ENCODE measurements around the gene SDK2. TPM values are rescaled to one million over a fixed set of nuclear protein-coding genes. Genes with fewer than 3 reads are reported as not detected.

The SDK2 gene
- total and polyA plus RNA-seq, 2 of the 8 experiments (the other 6 are each of a cell fraction or from before 2014, with no cell fraction given) = 3.9 to 4.1 TPM

GRCh38 chr17:73347351-73347750, 296.9 kb downstream of the SDK2 start:
- CTCF ChIA-PET (ENCODE audit: partially characterized antibody) = interaction anchor here (0.6 to 3.5 kb wide), 20 partner anchors 8 to 157 kb away, joined by 3 to 13 read pairs (median 4); no protein-coding TSS in a partner anchor
- H2BK12ac ChIP-seq (ENCODE audit: low read depth, low read length) = peak overlapping the region; percentile 19; the same call in 1 of the 2 replicates
- no peaks in the 10 kb centered on the region for H4K20me1 ChIP-seq (replicated peaks in 1 of 2; ENCODE audit: control insufficient read depth in 1 of 2, insufficient read depth in 2 of 2, low read length in 2 of 2)
- H3K4ac ChIP-seq (replicated peaks; ENCODE audit: insufficient read length, low read depth, low read length) = no peak overlapping the region
- no peak overlapping the region for H2BK120ac ChIP-seq (replicated peaks; ENCODE audit: low read depth, low read length)
- no peak overlapping the region for H2AFZ ChIP-seq (ENCODE audit: low read length)
- H3K4me1 ChIP-seq (replicated peaks in 1 of 4; ENCODE audit: control insufficient read depth in 3 of 4, insufficient read depth in 4 of 4, low read length in 3 of 4) = peaks cover 6 to 41% (median 28%) of the 10 kb centered on the region in 4 experiments
- no peak overlapping the region for H3K27ac ChIP-seq (ENCODE audit: low read depth, low read length)
- H3K79me2 ChIP-seq (ENCODE audit: control insufficient read depth in 1 of 2, insufficient read depth in 2 of 2, low read length in 2 of 2) = no peaks in the 10 kb centered on the region
- peak overlapping the region; percentile 20 for H4K5ac ChIP-seq (ENCODE audit: insufficient read length, low read depth, low read length)
- no peak overlapping the region for H3K4me2 ChIP-seq (ENCODE audit: insufficient read depth in 1 of 2, low read depth in 2 of 2, low read length in 2 of 2)
- no peak overlapping the region for H3K14ac ChIP-seq (ENCODE audit: insufficient read length)
- no peak overlapping the region; the same call in 1 of the 2 replicates for H4K8ac ChIP-seq (ENCODE audit: extremely low read depth, insufficient read depth, low read length)
- no peaks in the 10 kb centered on the region for H3K9me3 ChIP-seq (ENCODE audit: insufficient read depth in 2 of 2, low read depth in 1 of 2, low read length in 1 of 2)
- H3K56ac ChIP-seq (replicated peaks; ENCODE audit: insufficient read length, low read depth, low read length) = no peak overlapping the region
- H3K9ac ChIP-seq (replicated peaks in 1 of 4; ENCODE audit: extremely low read depth in 1 of 4, low read depth in 3 of 4, low read length in 3 of 4) = no peak overlapping the region
- H3K23me2 ChIP-seq (ENCODE audit: low read depth, low read length) = no peaks in the 10 kb centered on the region; the same call in 1 of the 2 replicates
- no peak overlapping the region for H2AK5ac ChIP-seq (ENCODE audit: low read depth, low read length)
- H2BK20ac ChIP-seq (ENCODE audit: low read length) = peak overlapping the region; percentile 34; the same call in 1 of the 2 replicates
- no peak overlapping the region for H3K18ac ChIP-seq (ENCODE audit: extremely low read depth, low read length)
- peak overlapping the region; percentile 3 for H2BK15ac ChIP-seq (ENCODE audit: low read length)
- no peak overlapping the region for H2BK5ac ChIP-seq (ENCODE audit: low read depth, low read length)
- peak overlapping the region; percentile 15 for H4K91ac ChIP-seq (replicated peaks; ENCODE audit: insufficient read length, low read length)
- H3K27me3 ChIP-seq (replicated peaks in 1 of 4; ENCODE audit: control insufficient read depth in 3 of 4, extremely low read depth in 1 of 4, insufficient read depth in 3 of 4, low read length in 3 of 4) = no peaks in the 10 kb centered on the region; a peak in 1 of 7 replicates
- no peaks in the 10 kb centered on the region for H3K79me1 ChIP-seq (ENCODE audit: low read depth, low read length)
- no peak overlapping the region for H3K4me3 ChIP-seq (ENCODE audit: extremely low read depth in 1 of 4, insufficient read depth in 2 of 4, low read depth in 3 of 4, low read length in 4 of 4)
- FAIRE-seq = no peak
- no peak for DNase-seq (ENCODE audit: low read depth in 1 of 2, low spot score in 2 of 2)
- 76% methylated on average over 3 of the region's 5 CpGs; no CpG with 5 or more reads in 1 of the 2 experiments for WGBS, 2 experiments (ENCODE audit: extremely low coverage in 1 of 2, insufficient coverage in 1 of 2, insufficient read length in 1 of 2, insufficient replicate concordance in 2 of 2, low coverage in 1 of 2, low lambda C conversion rate in 2 of 2, missing lambda C conversion rate in 1 of 2)
- POLR2A ChIA-PET (ENCODE audit: partially characterized antibody) = interaction anchor here (0.9 to 1.2 kb wide), 3 partner anchors 8 to 23 kb away, joined by 3 to 4 read pairs (median 3); no protein-coding TSS in a partner anchor
- no peak overlapping the region for H3K23ac ChIP-seq (ENCODE audit: insufficient read length)
- TF ChIP-seq JUND (IDR thresholded peaks at IDR 0.05; ENCODE audit: low read length) (no peak), RAD21 (IDR thresholded peaks at IDR 0.05 in 1 of 2, conservative IDR thresholded peaks at IDR 0.05 in 1 of 2; ENCODE audit: low read depth in 2 of 2, low read length in 2 of 2) (no peak), BACH1 (IDR thresholded peaks at IDR 0.05; ENCODE audit: low read length) (no peak), SUZ12 (IDR thresholded peaks at IDR 0.05; ENCODE audit: low read length) (no peak)
- no peaks in the 10 kb centered on the region for H3K36me3 ChIP-seq (ENCODE audit: control insufficient read depth in 2 of 4, insufficient read depth in 4 of 4, low read length in 3 of 4)
